ENCODE data around the gene PAK6. TPM values are rescaled to one million over a fixed set of nuclear protein-coding genes. Genes with fewer than 3 reads are reported as not detected.

The PAK6 gene
- total and polyA plus RNA-seq, 2 experiments from 2014 or later = 2.4 to 20.0 TPM

DNA sequence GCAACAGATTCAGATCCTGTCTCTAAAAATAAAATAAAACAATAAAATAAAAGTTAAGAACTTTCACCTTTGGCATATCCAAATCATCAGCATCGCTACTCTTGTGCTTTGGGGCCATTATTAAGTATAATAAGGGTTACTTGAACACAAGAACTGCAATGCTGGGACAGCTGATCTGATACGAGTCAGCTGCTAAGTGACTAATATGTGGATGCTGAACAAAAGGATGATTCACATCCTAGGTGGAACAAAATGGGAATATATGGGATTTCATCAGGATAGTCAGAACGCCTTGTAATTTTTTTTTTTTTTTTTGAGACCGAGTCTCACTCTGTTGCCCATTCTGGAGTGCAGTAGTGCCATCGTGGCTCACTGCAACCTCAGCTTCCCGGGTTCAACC, 48.3 kb upstream of the PAK6 start (continued):
- TF ChIP-seq, protein P1, sequence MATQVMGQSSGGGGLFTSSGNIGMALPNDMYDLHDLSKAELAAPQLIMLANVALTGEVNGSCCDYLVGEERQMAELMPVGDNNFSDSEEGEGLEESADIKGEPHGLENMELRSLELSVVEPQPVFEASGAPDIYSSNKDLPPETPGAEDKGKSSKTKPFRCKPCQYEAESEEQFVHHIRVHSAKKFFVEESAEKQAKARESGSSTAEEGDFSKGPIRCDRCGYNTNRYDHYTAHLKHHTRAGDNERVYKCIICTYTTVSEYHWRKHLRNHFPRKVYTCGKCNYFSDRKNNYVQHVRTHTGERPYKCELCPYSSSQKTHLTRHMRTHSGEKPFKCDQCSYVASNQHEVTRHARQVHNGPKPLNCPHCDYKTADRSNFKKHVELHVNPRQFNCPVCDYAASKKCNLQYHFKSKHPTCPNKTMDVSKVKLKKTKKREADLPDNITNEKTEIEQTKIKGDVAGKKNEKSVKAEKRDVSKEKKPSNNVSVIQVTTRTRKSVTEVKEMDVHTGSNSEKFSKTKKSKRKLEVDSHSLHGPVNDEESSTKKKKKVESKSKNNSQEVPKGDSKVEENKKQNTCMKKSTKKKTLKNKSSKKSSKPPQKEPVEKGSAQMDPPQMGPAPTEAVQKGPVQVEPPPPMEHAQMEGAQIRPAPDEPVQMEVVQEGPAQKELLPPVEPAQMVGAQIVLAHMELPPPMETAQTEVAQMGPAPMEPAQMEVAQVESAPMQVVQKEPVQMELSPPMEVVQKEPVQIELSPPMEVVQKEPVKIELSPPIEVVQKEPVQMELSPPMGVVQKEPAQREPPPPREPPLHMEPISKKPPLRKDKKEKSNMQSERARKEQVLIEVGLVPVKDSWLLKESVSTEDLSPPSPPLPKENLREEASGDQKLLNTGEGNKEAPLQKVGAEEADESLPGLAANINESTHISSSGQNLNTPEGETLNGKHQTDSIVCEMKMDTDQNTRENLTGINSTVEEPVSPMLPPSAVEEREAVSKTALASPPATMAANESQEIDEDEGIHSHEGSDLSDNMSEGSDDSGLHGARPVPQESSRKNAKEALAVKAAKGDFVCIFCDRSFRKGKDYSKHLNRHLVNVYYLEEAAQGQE (IDR thresholded peaks at IDR 0.05; ENCODE audit: unreplicated experiment) = no peak
- TF ChIP-seq CREB1 (CRISPR knock-in tag; IDR thresholded peaks at IDR 0.05; ENCODE audit: low read depth) (no peak), EZH2phosphoT487 (IDR thresholded peaks at IDR 0.05; ENCODE audit: unreplicated experiment) (no peak)
- TF ChIP-seq, protein P2, sequence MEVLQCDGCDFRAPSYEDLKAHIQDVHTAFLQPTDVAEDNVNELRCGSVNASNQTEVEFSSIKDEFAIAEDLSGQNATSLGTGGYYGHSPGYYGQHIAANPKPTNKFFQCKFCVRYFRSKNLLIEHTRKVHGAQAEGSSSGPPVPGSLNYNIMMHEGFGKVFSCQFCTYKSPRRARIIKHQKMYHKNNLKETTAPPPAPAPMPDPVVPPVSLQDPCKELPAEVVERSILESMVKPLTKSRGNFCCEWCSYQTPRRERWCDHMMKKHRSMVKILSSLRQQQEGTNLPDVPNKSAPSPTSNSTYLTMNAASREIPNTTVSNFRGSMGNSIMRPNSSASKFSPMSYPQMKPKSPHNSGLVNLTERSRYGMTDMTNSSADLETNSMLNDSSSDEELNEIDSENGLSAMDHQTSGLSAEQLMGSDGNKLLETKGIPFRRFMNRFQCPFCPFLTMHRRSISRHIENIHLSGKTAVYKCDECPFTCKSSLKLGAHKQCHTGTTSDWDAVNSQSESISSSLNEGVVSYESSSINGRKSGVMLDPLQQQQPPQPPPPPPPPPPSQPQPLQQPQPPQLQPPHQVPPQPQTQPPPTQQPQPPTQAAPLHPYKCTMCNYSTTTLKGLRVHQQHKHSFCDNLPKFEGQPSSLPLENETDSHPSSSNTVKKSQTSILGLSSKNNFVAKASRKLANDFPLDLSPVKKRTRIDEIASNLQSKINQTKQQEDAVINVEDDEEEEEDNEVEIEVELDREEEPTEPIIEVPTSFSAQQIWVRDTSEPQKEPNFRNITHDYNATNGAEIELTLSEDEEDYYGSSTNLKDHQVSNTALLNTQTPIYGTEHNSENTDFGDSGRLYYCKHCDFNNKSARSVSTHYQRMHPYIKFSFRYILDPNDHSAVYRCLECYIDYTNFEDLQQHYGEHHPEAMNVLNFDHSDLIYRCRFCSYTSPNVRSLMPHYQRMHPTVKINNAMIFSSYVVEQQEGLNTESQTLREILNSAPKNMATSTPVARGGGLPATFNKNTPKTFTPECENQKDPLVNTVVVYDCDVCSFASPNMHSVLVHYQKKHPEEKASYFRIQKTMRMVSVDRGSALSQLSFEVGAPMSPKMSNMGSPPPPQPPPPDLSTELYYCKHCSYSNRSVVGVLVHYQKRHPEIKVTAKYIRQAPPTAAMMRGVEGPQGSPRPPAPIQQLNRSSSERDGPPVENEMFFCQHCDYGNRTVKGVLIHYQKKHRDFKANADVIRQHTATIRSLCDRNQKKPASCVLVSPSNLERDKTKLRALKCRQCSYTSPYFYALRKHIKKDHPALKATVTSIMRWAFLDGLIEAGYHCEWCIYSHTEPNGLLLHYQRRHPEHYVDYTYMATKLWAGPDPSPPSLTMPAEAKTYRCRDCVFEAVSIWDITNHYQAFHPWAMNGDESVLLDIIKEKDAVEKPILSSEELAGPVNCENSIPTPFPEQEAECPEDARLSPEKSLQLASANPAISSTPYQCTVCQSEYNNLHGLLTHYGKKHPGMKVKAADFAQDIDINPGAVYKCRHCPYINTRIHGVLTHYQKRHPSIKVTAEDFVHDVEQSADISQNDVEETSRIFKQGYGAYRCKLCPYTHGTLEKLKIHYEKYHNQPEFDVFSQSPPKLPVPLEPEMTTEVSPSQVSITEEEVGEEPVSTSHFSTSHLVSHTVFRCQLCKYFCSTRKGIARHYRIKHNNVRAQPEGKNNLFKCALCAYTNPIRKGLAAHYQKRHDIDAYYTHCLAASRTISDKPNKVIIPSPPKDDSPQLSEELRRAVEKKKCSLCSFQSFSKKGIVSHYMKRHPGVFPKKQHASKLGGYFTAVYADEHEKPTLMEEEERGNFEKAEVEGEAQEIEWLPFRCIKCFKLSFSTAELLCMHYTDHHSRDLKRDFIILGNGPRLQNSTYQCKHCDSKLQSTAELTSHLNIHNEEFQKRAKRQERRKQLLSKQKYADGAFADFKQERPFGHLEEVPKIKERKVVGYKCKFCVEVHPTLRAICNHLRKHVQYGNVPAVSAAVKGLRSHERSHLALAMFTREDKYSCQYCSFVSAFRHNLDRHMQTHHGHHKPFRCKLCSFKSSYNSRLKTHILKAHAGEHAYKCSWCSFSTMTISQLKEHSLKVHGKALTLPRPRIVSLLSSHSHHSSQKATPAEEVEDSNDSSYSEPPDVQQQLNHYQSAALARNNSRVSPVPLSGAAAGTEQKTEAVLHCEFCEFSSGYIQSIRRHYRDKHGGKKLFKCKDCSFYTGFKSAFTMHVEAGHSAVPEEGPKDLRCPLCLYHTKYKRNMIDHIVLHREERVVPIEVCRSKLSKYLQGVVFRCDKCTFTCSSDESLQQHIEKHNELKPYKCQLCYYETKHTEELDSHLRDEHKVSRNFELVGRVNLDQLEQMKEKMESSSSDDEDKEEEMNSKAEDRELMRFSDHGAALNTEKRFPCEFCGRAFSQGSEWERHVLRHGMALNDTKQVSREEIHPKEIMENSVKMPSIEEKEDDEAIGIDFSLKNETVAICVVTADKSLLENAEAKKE (CRISPR knock-in tag; IDR thresholded peaks at IDR 0.05) = no peak

DNA sequence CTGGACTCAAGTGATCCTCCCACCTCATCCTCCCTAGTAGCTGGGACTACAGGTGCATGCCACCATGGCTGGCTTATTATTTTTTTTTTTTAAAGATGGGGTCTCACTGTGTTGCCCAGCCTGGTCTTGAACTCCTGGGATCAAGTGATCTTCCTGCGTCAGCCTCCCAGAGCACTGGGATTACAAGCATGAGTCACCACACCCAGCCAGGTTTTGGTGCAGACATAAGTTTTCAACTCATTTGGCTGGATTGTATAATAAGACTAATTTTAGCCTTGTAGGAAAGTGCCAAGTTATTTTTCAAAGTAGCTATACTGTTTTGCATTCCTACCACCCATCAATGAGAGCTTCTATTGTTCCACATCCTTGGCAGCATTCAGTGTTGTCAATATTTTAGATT, 45.9 kb upstream of the PAK6 start:
- no peak overlapping the region for H2AFZ ChIP-seq
- peaks cover 69% of the 10 kb centered on the region for H3K79me2 ChIP-seq (replicated peaks; ENCODE audit: insufficient read depth)
- H3K9me2 ChIP-seq (ENCODE audit: insufficient read depth) = no peaks in the 10 kb centered on the region
- no peaks in the 10 kb centered on the region for H3K4me1 Mint-ChIP-seq
- peaks cover 58% of the 10 kb centered on the region for H4K20me1 ChIP-seq (replicated peaks; ENCODE audit: insufficient read depth)
- H3K4me1 ChIP-seq (ENCODE audit: insufficient read depth) = no peaks in the 10 kb centered on the region
- ATAC-seq (no peak), DNase-seq (ENCODE audit: low spot score) (no peak)
- H3K27me3 Mint-ChIP-seq (ENCODE audit: insufficient read depth, low read depth, poor library complexity) = peaks cover 2% of the 10 kb centered on the region
- H3K4me2 ChIP-seq = no peak overlapping the region
- no peak overlapping the region for H3K4me3 Mint-ChIP-seq
- H3K36me3 ChIP-seq (ENCODE audit: insufficient read depth) = peaks cover 74% of the 10 kb centered on the region
- H3K27ac Mint-ChIP-seq = no peak overlapping the region
- no peak overlapping the region for H3K4me3 ChIP-seq
- H3K36me3 Mint-ChIP-seq (ENCODE audit: low read depth) = peaks cover 87% of the 10 kb centered on the region
- no peak overlapping the region for H3K27ac ChIP-seq (ENCODE audit: low read depth)
- 0 out of 2 replicates have a peak, but pooled peaks cover 5% of the 10 kb centered on the region for H3F3A ChIP-seq (replicated peaks; ENCODE audit: low read depth)
- H3K9me3 Mint-ChIP-seq = no peaks in the 10 kb centered on the region
- H3K27me3 ChIP-seq (ENCODE audit: insufficient read depth) = no peaks in the 10 kb centered on the region
- no peak for TF ChIP-seq STAT1 (IDR thresholded peaks at IDR 0.05; ENCODE audit: unreplicated experiment)
- TF ChIP-seq JUNB (IDR thresholded peaks at IDR 0.05; ENCODE audit: unreplicated experiment) = no peak
- no peak for TF ChIP-seq ZNF114 (CRISPR knock-in tag; IDR thresholded peaks at IDR 0.05)
- no peak for TF ChIP-seq EZH2phosphoT487 (IDR thresholded peaks at IDR 0.05; ENCODE audit: unreplicated experiment)
- TF ChIP-seq, protein P3, sequence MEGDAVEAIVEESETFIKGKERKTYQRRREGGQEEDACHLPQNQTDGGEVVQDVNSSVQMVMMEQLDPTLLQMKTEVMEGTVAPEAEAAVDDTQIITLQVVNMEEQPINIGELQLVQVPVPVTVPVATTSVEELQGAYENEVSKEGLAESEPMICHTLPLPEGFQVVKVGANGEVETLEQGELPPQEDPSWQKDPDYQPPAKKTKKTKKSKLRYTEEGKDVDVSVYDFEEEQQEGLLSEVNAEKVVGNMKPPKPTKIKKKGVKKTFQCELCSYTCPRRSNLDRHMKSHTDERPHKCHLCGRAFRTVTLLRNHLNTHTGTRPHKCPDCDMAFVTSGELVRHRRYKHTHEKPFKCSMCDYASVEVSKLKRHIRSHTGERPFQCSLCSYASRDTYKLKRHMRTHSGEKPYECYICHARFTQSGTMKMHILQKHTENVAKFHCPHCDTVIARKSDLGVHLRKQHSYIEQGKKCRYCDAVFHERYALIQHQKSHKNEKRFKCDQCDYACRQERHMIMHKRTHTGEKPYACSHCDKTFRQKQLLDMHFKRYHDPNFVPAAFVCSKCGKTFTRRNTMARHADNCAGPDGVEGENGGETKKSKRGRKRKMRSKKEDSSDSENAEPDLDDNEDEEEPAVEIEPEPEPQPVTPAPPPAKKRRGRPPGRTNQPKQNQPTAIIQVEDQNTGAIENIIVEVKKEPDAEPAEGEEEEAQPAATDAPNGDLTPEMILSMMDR (conservative IDR thresholded peaks at IDR 0.05; ENCODE audit: low read depth in 2 of 2) = no peak
- no peak for TF ChIP-seq EZH2 (IDR thresholded peaks at IDR 0.05; ENCODE audit: low read depth, unreplicated experiment)
- no peak for TF ChIP-seq CREB1 (CRISPR knock-in tag; IDR thresholded peaks at IDR 0.05; ENCODE audit: low read depth)
- TF ChIP-seq, protein P4, sequence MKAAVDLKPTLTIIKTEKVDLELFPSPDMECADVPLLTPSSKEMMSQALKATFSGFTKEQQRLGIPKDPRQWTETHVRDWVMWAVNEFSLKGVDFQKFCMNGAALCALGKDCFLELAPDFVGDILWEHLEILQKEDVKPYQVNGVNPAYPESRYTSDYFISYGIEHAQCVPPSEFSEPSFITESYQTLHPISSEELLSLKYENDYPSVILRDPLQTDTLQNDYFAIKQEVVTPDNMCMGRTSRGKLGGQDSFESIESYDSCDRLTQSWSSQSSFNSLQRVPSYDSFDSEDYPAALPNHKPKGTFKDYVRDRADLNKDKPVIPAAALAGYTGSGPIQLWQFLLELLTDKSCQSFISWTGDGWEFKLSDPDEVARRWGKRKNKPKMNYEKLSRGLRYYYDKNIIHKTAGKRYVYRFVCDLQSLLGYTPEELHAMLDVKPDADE (IDR thresholded peaks at IDR 0.05) = no peak

Measured in GM23338 (cell line).